GM19328 (cell line): ENCODE measurements around the gene MACIR.
"Not testable (repeated sequence)": the region's sequence is repeated elsewhere in the genome, so short reads cannot be mapped to it uniquely, and the experiment has no call there.

Source experiments
- ATAC-seq: cut with Tn5 transposase; IDR thresholded peaks from one replicate; pipeline ENCODE4 v1.9.1; 2021; ENCODE audit warnings: mild to moderate bottlenecking, moderate library complexity; ENCODE audit not compliant: unreplicated experiment

MACIR gene

GRCh38 chr5:103258368-103258956 is at the start of gene MACIR:
Gene MACIR, plus strand, starts transcription at chr5:103258763. Its CDS starts 17,157 bp downstream, at chr5:103275920.
- peak; percentile 80 for ATAC-seq

GRCh38 chr5:103209065-103209464 is 49.5 kb upstream of the MACIR start:
- ATAC-seq: no peak

- no peak for ATAC-seq
These were observed 47.6 kb upstream of the MACIR start for GRCh38 chr5:103210952-103211351.

GRCh38 chr5:103211576-103212561 is 46.7 kb upstream of the MACIR start:
- no peak for ATAC-seq

GRCh38 chr5:103216137-103216536 is 42.4 kb upstream of the MACIR start:
- ATAC-seq: no peak

GRCh38 chr5:103216697-103217096 is 41.9 kb upstream of the MACIR start:
- ATAC-seq: no peak

GRCh38 chr5:103217101-103217500 is 41.5 kb upstream of the MACIR start:
- no peak for ATAC-seq

- ATAC-seq: no peak
These were observed 40.4 kb upstream of the MACIR start for GRCh38 chr5:103218164-103218563.

- not testable (repeated sequence) for ATAC-seq
These were observed 39.5 kb upstream of the MACIR start for GRCh38 chr5:103219074-103219473.

- ATAC-seq: no peak
These were observed 35.3 kb upstream of the MACIR start for GRCh38 chr5:103223031-103223955.

- peak; percentile 97 for ATAC-seq
These were observed 34.3 kb upstream of the MACIR start for GRCh38 chr5:103224118-103224893.

- peak; percentile 6 for ATAC-seq
These were observed 33.7 kb upstream of the MACIR start for GRCh38 chr5:103224894-103225246.

- no peak for ATAC-seq
These were observed 30.5 kb upstream of the MACIR start for GRCh38 chr5:103228061-103228460.

GRCh38 chr5:103228588-103228987 is 30.0 kb upstream of the MACIR start:
- no peak for ATAC-seq

- ATAC-seq: no peak
These were observed 26.1 kb upstream of the MACIR start for GRCh38 chr5:103232393-103232999.

- ATAC-seq: no peak
These were observed 24.2 kb upstream of the MACIR start for GRCh38 chr5:103234239-103234975.

- ATAC-seq: no peak
These were observed 22.7 kb upstream of the MACIR start for GRCh38 chr5:103235891-103236290.

- ATAC-seq: no peak
These were observed 20.8 kb upstream of the MACIR start for GRCh38 chr5:103237778-103238177.

- ATAC-seq: no peak
These were observed 14.9 kb upstream of the MACIR start for GRCh38 chr5:103243665-103244064.
